Right lobe of liver (tissue), 6 donors: Measurements from ENCODE around the gene STMN3. TPM values are rescaled to one million over a fixed set of nuclear protein-coding genes. Genes with fewer than 3 reads are reported as not detected.
"Not testable (repeated sequence)": the region's sequence is repeated elsewhere in the genome, so short reads cannot be mapped to it uniquely, and the experiment has no call there.

Experiments
- ATAC-seq, 4 donors: fragments of 200-7000 bp; cut with Tn5 transposase; one replicate each; pipeline ENCODE4 v1.9.1; 2020; ENCODE audit warnings: mild to moderate bottlenecking in 4 of 4, moderate library complexity in 4 of 4
- DNase-seq, 3 donors: peaks; one replicate each; pipeline ENCODE4 v3.0.0-alpha.2; 2020
- H3K27ac ChIP-seq, 3 donors: fragments of 200-600 bp; one replicate each; pipeline ENCODE4 v1.8.0; 2022
- H3K27me3 ChIP-seq, 2 donors: fragments of 200-600 bp; one replicate each; pipeline ENCODE4 v1.8.0; 2022
- H3K36me3 ChIP-seq, 4 donors: fragments of 200-600 bp; sonication (generic) in 1 of 4; one replicate each; pipeline versions ENCODE4 v1.5.1 to v1.8.0; 2017 to 2022; ENCODE audit warnings: control low read depth in 1 of 4
- H3K4me1 ChIP-seq, 4 donors: fragments of 200-600 bp; sonication (generic) in 1 of 4; one replicate each; pipeline versions ENCODE4 v1.5.1 to v1.8.0; 2017 to 2022; ENCODE audit warnings: control low read depth in 1 of 4
- H3K4me3 ChIP-seq, 3 donors: fragments of 200-600 bp; one replicate each; pipeline ENCODE4 v1.8.0; 2022
- H3K9me3 ChIP-seq, 4 donors: fragments of 200-600 bp; sonication (generic) in 1 of 4; one replicate each; pipeline versions ENCODE4 v1.5.1 to v1.8.0; 2017 to 2022; ENCODE audit warnings: control low read depth in 1 of 4
- POLR2A ChIP-seq: fragments of 450-650 bp; IDR thresholded peaks from one replicate; pipeline ENCODE4 v1.6.1; 2017; ENCODE audit warnings: antibody characterized with exemption, mild to moderate bottlenecking
- WGBS: methylation state at CpG from one replicate; pipeline ENCODE4 v1.1.6; 2018; ENCODE audit warnings: low coverage, low lambda C conversion rate; ENCODE audit not compliant: insufficient coverage; ENCODE audit errors: missing lambda C conversion rate; 5-methylcytosine and 5-hydroxymethylcytosine counted together
- intact Hi-C, 2 donors: fragments of 100-400 bp; cut with DNase I; formaldehyde crosslinking; loops; one replicate each; pipeline versions ENCODE4 v1.11.2 to v1.14.1; 2022
- total RNA-seq, 6 experiments: library from RNA; depleted of rRNA in 2 of 6; stranded (reverse); fragments of >200 nt in 2 of 6; fragmentation: NEBNext Ultra II Directional in 3 of 6; extraction: Animal tissue kit (Norgen Biotek cat#: 25700) in 3 of 6; gene quantifications; one replicate each; pipeline versions ENCODE4 v1.1.0 to v1.2.4, GENCODE V29; 2016 to 2023
- TF ChIP-seq, protein P1 (sequence below), 4 donors: fragments of 200-600 bp in 3 of 4; fragments of 450-650 bp in 1 of 4; IDR thresholded peaks; one replicate each; pipeline versions ENCODE4 v1.5.1 to v1.8.0; 2016 to 2022; ENCODE audit warnings: antibody characterized with exemption in 4 of 4, mild to moderate bottlenecking in 2 of 4
- donor health status: DM: no; HTN: yes; CAD: no.
- donor health status: DM: no; HTN: no; CAD: no.
- donor health status: DM: no; HTN: no; CAD: no.
- donor health status: DM: no; HTN: yes; CAD: no.
- donor health status: DM: no; HTN: yes; CAD: no.

The STMN3 gene
- total RNA-seq, 6 experiments from 2014 or later, result 0.43 to 1.6 (median 0.77) TPM

DNA sequence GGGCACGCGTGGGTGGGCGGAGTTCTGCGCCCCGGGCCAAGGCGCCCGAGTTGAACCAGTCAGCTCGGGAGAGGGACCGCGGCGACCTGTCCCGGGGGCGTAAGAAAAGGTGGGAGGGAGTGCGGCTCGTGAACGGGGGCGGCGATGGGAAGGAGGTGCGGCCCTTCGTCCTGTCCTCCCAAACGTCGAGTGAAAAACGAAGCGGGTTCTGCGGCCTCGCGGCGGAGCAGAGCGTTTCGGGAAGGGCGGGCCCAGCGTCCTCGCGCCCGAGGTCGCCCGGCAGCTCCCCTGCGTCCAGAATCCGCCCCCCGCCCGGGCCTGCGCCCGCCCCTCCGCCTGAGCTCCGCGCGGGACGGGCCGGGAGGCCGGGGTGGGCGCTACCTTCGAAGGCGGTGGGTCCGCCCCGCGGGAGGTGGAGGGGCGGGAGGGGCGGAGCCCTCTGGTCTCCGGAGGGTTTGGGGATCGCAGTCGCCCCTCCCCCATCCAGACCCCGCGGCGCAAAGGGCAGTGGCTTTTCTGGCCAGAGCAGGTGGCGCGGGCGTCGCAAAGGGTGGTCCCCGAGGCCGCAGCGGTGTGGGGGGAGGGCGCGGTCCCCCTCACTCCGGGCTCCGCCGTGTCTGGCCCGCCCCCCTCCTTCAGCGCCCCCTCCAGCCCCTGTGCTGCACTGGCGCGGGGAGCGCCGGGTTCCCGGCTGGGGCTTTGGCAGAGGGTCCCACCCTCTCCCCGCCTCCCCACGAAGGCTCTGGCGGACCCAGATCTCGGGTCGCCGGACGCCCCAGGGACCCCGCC, 838 bp downstream of the STMN3 start:
- TF ChIP-seq, protein P1, sequence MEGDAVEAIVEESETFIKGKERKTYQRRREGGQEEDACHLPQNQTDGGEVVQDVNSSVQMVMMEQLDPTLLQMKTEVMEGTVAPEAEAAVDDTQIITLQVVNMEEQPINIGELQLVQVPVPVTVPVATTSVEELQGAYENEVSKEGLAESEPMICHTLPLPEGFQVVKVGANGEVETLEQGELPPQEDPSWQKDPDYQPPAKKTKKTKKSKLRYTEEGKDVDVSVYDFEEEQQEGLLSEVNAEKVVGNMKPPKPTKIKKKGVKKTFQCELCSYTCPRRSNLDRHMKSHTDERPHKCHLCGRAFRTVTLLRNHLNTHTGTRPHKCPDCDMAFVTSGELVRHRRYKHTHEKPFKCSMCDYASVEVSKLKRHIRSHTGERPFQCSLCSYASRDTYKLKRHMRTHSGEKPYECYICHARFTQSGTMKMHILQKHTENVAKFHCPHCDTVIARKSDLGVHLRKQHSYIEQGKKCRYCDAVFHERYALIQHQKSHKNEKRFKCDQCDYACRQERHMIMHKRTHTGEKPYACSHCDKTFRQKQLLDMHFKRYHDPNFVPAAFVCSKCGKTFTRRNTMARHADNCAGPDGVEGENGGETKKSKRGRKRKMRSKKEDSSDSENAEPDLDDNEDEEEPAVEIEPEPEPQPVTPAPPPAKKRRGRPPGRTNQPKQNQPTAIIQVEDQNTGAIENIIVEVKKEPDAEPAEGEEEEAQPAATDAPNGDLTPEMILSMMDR (IDR thresholded peaks at IDR 0.05), result no peak
- TF ChIP-seq POLR2A, result no peak

GRCh38 chr20:63651942-63652191, 1.4 kb downstream of the STMN3 start:
- H3K4me3 ChIP-seq, result no peak overlapping the region
- no peaks in the 10 kb centered on the region for H3K36me3 ChIP-seq
- H3K4me1 ChIP-seq, result peaks cover 0 to 10% (median 3%) of the 10 kb centered on the region in 4 donors
- no CpG with 5 or more reads among the region's 11 CpGs for WGBS
- intact Hi-C loops, result no loop called here
- ATAC-seq (peak in 2 of 4 donors; percentile 8), DNase-seq (no peak)
- H3K27me3 ChIP-seq, result peaks cover 0 to 14% of the 10 kb centered on the region in 2 donors
- no peak overlapping the region for H3K27ac ChIP-seq
- no peaks in the 10 kb centered on the region for H3K9me3 ChIP-seq
- TF ChIP-seq POLR2A, result no peak

More for the DNA sequence above, 838 bp downstream of the STMN3 start:
- DNase-seq (no peak), ATAC-seq (peak in 1 of 4 donors; percentile 7)
- Histone ChIP-seq H3K4me3 (peak overlapping the region; percentile 11 to 43 (median 12)), H3K27ac (no peak overlapping the region), H3K4me1 (peaks cover 0 to 10% (median 4%) of the 10 kb centered on the region in 4 donors), H3K9me3 (no peaks in the 10 kb centered on the region), H3K36me3 (no peaks in the 10 kb centered on the region), H3K27me3 (peaks cover 0 to 14% of the 10 kb centered on the region in 2 donors)
- intact Hi-C loops, result no loop called here
- 4% methylated on average over 10 of the region's 91 CpGs for whole genome bisulfite sequencing

GRCh38 chr20:63650486-63650885, 2.7 kb downstream of the STMN3 start:
- H3K27ac ChIP-seq, H3K4me1 ChIP-seq, intact Hi-C loops, H3K36me3 ChIP-seq, DNase-seq, ATAC-seq, H3K9me3 ChIP-seq, H3K4me3 ChIP-seq: not testable (repeated sequence)
- peaks cover 0 to 14% of the 10 kb centered on the region in 2 donors for H3K27me3 ChIP-seq
- 64% methylated on average over 5 of the region's 25 CpGs for WGBS

DNA sequence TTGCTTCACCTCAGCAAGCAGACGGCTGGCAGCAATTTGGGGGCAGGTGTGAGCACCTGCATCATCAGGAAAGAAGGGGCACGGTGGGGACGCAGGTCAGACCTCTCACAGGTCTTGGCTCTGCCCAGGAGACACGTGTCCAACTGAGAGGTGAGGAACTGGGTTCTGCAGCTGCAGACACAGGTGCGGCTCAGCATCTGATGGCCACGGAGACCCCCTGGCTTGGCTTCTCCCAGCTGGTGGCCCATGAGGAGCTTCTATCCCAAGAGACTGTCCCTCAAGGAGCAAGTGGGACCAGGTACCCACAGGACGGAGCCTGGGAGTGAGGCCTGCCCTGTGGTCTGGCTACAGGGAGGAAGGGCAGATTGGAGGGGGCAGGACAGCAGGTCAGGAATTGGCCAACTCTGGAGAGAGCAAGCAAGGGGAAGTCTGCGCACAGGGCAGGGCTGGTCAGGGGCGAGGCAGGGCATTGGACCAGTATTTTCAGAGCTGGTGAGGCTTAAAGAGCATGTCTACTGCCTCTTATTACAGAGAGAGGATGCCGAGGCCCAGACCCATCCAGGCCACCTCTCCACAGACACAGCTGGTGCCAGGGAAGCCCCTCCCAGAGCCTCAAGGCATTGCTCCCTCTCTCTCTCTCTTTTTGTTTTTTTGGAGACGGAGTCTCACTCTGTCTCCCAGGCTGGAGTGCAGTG, 4.2 kb downstream of the STMN3 start:
- Histone ChIP-seq H3K27ac (no peak overlapping the region), H3K9me3 (no peaks in the 10 kb centered on the region), H3K4me3 (no peak overlapping the region), H3K36me3 (no peaks in the 10 kb centered on the region), H3K27me3 (peaks cover 0 to 14% of the 10 kb centered on the region in 2 donors), H3K4me1 (peaks cover 0 to 10% (median 3%) of the 10 kb centered on the region in 4 donors)
- DNase-seq, result no peak
- no peak for ATAC-seq
- intact Hi-C loops, result no loop called here
- 70% methylated on average over 3 of the region's 11 CpGs for WGBS
- TF ChIP-seq, protein P1 (IDR thresholded peaks at IDR 0.05), result no peak
- TF ChIP-seq POLR2A, result no peak

DNA sequence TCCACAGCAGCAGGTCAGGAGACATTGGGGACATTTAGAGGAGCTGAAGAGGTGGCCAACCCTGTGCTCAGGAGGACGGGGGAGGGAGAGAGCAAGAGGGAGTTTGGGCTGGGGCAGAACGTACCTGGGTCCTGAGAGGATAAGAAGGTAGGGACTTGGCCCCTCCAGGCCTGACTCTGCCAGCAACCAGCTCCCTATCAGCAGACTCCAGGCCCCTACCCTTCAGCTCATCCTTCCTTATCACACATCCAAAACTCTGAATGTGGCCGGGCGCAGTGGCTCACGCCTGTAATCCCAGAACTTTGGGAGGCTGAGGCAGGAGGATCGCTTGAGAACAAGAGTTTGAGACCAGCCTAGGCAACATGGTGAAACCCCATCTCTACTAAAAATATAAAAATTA, 5.0 kb downstream of the STMN3 start:
- intact Hi-C loops, result no loop called here
- ATAC-seq (no peak), DNase-seq (no peak)
- Histone ChIP-seq H3K4me3 (no peak overlapping the region), H3K9me3 (no peaks in the 10 kb centered on the region), H3K36me3 (no peaks in the 10 kb centered on the region), H3K27me3 (peaks cover 0 to 14% of the 10 kb centered on the region in 2 donors), H3K4me1 (peaks cover 0 to 10% (median 3%) of the 10 kb centered on the region in 4 donors), H3K27ac (no peak overlapping the region)
- WGBS, result 88% methylated on average over 5 of the region's 6 CpGs
- TF ChIP-seq, protein P1 (IDR thresholded peaks at IDR 0.05), result no peak
